HFF-Myc (cell line): ENCODE results near the gene PLEKHG5.

Source experiments
- DNase-seq: peaks from one replicate; pipeline ENCODE4 v3.0.0-alpha.2; 2011; ENCODE audit warnings: low read depth; ENCODE audit errors: extremely low read depth
- H3K4me3 ChIP-seq: replicated peaks from 2 replicates; pipeline ENCODE4 v1.5.1; 2011; ENCODE audit warnings: low read depth, mild to moderate bottlenecking, control low read depth, low read length
- TF ChIP-seq, protein P1 (sequence below): IDR thresholded peaks from 2 replicates; pipeline ENCODE4 v1.5.1; 2012; ENCODE audit warnings: mild to moderate bottlenecking, low read depth, low read length, control low read depth; ENCODE audit errors: missing control alignments

PLEKHG5 gene

DNA sequence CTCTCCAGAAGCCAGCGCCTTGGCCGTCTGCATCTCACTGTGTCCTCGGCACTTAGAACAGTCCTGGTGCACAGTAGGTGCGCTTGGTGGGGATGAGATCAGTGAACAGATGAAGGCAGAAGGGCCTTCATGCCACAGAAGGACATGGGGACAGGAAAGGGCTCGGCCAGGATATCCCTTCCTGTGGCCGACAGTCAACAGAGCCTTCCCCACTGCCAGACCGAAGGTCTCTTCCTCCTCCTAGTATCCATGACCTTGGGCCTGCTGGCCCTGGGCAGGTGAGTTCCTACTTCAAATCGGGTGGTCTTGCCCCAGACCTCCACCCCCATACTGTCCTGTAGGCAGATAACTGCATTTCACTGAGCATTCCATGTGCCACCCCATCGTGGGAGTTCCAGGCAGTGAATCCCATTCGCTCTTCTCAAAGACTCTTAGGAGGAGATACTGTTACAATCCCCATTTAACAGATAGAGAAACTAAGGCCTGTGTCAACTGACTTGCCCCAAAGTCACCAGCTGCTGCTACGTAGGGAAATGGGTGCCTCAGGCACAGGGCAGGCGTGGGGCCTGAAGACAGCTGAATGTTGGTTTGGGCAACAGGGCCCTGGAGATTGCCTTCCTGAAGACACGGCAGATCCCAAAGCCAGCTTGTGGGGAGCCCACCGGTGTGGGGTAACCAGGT, 3.5 kb downstream of the PLEKHG5 start:
- DNase-seq = no peak
- no peak overlapping the region for H3K4me3 ChIP-seq
- TF ChIP-seq, protein P1, sequence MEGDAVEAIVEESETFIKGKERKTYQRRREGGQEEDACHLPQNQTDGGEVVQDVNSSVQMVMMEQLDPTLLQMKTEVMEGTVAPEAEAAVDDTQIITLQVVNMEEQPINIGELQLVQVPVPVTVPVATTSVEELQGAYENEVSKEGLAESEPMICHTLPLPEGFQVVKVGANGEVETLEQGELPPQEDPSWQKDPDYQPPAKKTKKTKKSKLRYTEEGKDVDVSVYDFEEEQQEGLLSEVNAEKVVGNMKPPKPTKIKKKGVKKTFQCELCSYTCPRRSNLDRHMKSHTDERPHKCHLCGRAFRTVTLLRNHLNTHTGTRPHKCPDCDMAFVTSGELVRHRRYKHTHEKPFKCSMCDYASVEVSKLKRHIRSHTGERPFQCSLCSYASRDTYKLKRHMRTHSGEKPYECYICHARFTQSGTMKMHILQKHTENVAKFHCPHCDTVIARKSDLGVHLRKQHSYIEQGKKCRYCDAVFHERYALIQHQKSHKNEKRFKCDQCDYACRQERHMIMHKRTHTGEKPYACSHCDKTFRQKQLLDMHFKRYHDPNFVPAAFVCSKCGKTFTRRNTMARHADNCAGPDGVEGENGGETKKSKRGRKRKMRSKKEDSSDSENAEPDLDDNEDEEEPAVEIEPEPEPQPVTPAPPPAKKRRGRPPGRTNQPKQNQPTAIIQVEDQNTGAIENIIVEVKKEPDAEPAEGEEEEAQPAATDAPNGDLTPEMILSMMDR = no peak

DNA sequence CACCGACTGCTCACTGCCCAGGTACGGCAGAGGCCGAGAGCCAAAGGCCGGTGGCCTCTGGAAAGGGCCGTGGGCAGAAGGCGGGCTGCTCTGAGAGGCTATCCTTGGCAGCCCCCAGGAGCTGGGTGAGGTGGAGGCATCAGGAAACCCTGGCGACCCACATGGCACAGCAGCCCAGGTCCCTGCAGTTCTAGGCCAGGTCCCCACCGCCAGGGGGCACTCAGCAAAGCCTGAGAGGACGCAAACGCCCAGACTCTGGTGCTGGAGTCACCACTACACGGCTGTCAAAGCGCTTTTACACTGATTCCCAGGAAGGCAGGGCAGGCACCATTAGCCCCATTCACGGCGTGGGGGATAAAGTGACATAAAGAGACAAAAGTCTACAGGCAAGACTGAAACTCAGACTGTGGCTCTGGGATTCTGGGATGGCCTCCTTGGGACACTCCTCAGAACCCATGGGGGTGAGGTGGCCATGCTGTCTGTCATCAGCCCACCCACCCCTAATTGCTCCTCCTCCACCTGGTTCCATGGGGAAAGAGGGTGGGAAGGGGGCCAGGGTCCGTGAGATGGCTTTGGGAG, 4.9 kb downstream of the PLEKHG5 start:
- peak overlapping the region; percentile 50; the same call in 1 of the 2 replicates for H3K4me3 ChIP-seq
- TF ChIP-seq, protein P1 = peak; percentile 95
- DNase-seq = peak; percentile 67

DNA sequence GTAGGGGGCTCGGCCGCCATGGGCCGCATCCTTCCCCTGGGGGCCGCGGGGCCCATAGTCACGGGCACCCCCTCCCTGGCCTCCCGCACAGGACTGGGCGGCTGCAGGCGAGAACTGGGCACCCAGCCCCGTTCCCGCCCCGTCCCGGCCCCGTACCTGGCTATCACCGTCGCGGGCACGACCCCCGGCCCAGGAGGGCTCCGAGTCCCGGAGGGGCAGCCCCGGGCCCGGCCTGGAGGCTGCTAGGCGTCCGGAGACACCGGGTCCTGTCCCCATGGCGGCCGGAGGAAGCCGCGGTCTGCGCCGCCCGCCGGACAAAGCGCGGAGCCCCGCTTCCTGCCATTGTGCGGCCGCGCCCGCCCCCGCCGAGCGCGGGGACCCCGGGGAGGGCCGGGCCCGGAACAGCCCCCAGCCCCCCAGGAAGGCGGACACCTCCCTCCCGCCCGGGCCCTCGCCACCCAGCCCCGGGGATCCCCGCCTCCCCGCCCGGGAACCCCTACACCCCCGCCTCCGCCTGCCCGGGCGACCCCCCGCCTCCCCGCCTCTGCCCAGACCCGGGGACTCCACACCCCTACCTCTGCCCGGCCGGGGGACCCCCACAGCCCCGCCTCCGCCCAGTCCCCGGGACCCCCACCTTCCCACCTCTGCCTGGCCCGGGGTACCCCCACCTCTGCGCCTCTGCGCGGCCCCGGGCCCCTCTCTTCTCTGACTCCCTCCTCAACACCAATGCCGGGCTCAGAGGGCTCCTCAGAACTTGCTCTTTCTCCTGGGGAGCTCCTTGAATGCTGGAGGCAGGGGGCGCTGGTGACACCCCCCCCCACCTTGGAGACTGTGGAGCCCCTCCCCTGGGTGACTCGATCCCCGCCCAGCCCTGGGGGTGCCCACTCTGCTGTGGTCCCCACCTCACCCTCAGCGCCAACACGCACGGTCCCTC, 6.0 kb downstream of the PLEKHG5 start:
- TF ChIP-seq, protein P1 = no peak
- DNase-seq = no peak
- peak overlapping the region; percentile 50 for H3K4me3 ChIP-seq

DNA sequence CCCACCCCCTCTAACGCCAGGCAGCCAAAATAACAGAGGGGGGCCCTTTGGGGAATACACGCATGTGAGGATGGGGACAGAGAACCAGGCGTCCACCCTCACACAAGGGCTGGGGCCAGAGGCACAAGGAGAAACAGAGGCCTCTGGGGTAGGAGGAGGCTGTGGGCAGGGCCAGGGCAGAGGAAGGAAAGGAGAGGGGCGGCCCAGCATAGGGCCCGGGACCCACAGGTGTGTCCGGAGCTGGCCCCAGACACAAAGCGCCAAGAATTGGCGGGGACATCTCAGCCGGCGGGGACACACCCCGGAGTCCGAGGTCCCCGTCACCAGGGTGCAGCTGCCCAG, 6.7 kb downstream of the PLEKHG5 start:
- TF ChIP-seq, protein P1 = no peak
- DNase-seq = no peak
- H3K4me3 ChIP-seq = peak overlapping the region; percentile 50

DNA sequence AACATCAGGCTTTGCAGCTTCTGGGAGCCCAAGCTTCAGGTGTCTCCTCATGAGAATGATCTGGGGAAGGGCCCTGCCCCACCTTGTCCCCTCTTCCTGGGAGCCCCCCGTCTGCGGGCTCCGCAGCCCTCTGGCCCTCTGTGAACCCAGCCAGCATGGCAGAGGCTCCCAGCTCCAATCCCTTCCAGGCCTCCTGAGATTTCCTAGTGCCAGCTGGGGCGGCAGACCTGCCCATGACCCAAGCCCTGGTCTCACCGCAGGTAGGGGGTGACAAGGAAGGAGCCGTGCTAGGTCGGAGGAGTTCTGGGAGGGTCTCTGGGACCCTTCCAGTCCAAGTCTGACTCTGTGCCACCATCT, 7.7 kb downstream of the PLEKHG5 start:
- no peak for DNase-seq
- TF ChIP-seq, protein P1 = no peak
- H3K4me3 ChIP-seq = no peak overlapping the region

DNA sequence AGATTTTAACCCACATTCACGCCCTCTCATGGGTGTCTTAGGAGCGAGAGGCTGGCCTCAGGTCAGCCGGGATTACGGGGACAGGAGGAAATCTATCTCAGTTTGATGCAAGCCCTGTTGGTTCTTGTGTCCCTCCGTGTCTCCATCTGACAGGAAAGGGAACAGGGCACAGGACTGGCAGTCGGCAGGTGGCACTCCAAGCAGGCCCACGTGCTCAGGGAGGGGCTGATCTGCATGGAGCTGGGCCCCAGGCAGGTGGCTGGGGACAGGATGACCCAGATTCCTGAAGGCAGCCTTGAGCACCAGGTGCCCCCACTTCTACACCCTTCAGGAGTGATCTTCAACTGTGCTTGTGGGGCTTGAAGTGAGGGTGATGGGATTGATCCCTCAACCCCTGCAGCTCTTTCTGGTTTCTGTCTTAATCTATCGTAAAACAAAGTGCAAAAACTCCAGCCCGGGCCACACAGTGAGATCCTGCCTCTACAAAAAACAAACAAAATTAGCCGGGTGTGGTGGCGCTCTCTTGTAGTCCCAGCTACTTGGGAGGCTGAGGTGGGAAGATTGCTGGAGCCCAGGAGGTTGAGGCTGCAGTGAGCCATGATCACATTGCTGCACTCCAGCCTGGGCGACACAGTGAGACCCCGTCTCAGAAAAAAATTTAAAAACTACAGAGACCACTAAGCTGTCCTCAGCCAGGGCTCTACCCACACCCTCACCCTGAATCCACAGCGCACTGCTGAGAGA, 8.3 kb downstream of the PLEKHG5 start:
- TF ChIP-seq, protein P1 = no peak
- no peak for DNase-seq

More for the DNA sequence above, 8.3 kb downstream of the PLEKHG5 start:
- no peak overlapping the region for H3K4me3 ChIP-seq
